ENCODE results near the gene SAMD13. TPM values are rescaled to one million over a fixed set of nuclear protein-coding genes. Genes with fewer than 3 reads are reported as not detected.

Gene SAMD13
- total RNA-seq, 6 experiments from 2014 or later = 0.40 to 0.68 (median 0.47) TPM; not detected in 3

- DNase-seq (no peak), ATAC-seq (no peak)
- intact Hi-C loops (cut with DNase I) = no loop called here
- TF ChIP-seq, protein P1, sequence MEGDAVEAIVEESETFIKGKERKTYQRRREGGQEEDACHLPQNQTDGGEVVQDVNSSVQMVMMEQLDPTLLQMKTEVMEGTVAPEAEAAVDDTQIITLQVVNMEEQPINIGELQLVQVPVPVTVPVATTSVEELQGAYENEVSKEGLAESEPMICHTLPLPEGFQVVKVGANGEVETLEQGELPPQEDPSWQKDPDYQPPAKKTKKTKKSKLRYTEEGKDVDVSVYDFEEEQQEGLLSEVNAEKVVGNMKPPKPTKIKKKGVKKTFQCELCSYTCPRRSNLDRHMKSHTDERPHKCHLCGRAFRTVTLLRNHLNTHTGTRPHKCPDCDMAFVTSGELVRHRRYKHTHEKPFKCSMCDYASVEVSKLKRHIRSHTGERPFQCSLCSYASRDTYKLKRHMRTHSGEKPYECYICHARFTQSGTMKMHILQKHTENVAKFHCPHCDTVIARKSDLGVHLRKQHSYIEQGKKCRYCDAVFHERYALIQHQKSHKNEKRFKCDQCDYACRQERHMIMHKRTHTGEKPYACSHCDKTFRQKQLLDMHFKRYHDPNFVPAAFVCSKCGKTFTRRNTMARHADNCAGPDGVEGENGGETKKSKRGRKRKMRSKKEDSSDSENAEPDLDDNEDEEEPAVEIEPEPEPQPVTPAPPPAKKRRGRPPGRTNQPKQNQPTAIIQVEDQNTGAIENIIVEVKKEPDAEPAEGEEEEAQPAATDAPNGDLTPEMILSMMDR (IDR thresholded peaks at IDR 0.05) = no peak
- no peak for TF ChIP-seq POLR2A (IDR thresholded peaks at IDR 0.05)
- no peaks in the 10 kb centered on the region for H3K9me3 ChIP-seq
- no peaks in the 10 kb centered on the region for H3K27me3 ChIP-seq
- H3K4me3 ChIP-seq = no peak overlapping the region
- H3K27ac ChIP-seq = no peak overlapping the region
- no peaks in the 10 kb centered on the region for H3K36me3 ChIP-seq
- 83% methylated on average over 1 of the region's 1 CpG for WGBS (ENCODE audit: insufficient coverage, low coverage, low lambda C conversion rate, missing lambda C conversion rate)
- no peaks in the 10 kb centered on the region for H3K4me1 ChIP-seq
Observed at GRCh38 chr1:84277343-84278059, 24.0 kb upstream of the SAMD13 start.

- Histone ChIP-seq H3K36me3 (no peaks in the 10 kb centered on the region), H3K27me3 (no peaks in the 10 kb centered on the region), H3K27ac (no peak overlapping the region), H3K9me3 (no peaks in the 10 kb centered on the region), H3K4me1 (no peaks in the 10 kb centered on the region), H3K4me3 (no peak overlapping the region)
- no peak for DNase-seq
- WGBS (ENCODE audit: insufficient coverage, low coverage, low lambda C conversion rate, missing lambda C conversion rate) = 4% methylated on average over 6 of the region's 7 CpGs
- no peak for TF ChIP-seq POLR2A (IDR thresholded peaks at IDR 0.05)
- TF ChIP-seq, protein P1 (IDR thresholded peaks at IDR 0.05) = no peak
- ATAC-seq = peak; percentile 69 to 96 (median 80)
- intact Hi-C loops (cut with DNase I) = no loop called here
Observed at GRCh38 chr1:84278905-84279304, 22.6 kb upstream of the SAMD13 start.

DNA sequence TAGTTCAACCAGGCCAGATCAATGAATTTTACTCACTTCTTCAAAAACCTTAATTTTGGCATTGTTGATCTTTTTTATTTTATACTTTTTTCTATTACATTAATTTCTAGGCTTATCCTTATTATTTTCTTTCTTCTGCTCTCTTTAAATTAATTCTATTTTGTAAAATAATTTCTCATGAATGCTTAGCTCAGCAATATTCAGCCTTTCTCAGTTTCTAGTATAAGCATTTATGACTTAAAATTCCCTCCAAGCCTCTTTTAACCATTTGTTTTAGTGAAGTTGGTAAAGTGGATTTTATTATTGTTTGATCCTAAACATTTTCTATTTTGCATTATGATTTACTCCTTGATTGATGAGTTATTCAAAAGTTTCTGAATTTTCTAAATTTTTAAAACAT, 20.6 kb upstream of the SAMD13 start:
- Histone ChIP-seq H3K27ac (no peak overlapping the region), H3K9me3 (no peaks in the 10 kb centered on the region), H3K4me3 (no peak overlapping the region), H3K27me3 (no peaks in the 10 kb centered on the region), H3K4me1 (no peaks in the 10 kb centered on the region), H3K36me3 (no peaks in the 10 kb centered on the region)
- DNase-seq = no peak
- no peak for ATAC-seq
- intact Hi-C loops (cut with DNase I) = no loop called here
- TF ChIP-seq POLR2A (IDR thresholded peaks at IDR 0.05) = no peak
- TF ChIP-seq, protein P1 (IDR thresholded peaks at IDR 0.05) = no peak

GRCh38 chr1:84282780-84283333, 18.7 kb upstream of the SAMD13 start:
- TF ChIP-seq, protein P1 (IDR thresholded peaks at IDR 0.05) = no peak
- TF ChIP-seq POLR2A (IDR thresholded peaks at IDR 0.05) = no peak
- no peaks in the 10 kb centered on the region for H3K36me3 ChIP-seq

More at GRCh38 chr1:84282780-84283333, 18.7 kb upstream of the SAMD13 start:
- DNase-seq (no peak), ATAC-seq (no peak)
- intact Hi-C loops (cut with DNase I) = no loop called here
- Histone ChIP-seq H3K9me3 (no peaks in the 10 kb centered on the region), H3K4me1 (no peaks in the 10 kb centered on the region), H3K4me3 (no peak overlapping the region), H3K27ac (no peak overlapping the region), H3K27me3 (no peaks in the 10 kb centered on the region)
- 92% methylated on average over 1 of the region's 1 CpG for WGBS (ENCODE audit: insufficient coverage, low coverage, low lambda C conversion rate, missing lambda C conversion rate)

Measured in right lobe of liver (tissue), 6 donors.